Testis (tissue), 2 donors: ENCODE results near the gene EFHD1.

Experiments
- CTCF ChIP-seq, 3 experiments: fragments of 450-650 bp in 2 of 3; fragments of 200-600 bp in 1 of 3; sonication (generic) in 1 of 3; IDR thresholded peaks; one replicate each; pipeline ENCODE4 v1.5.1; 2016 to 2019; ENCODE audit warnings: antibody characterized with exemption in 3 of 3, mild to moderate bottlenecking in 2 of 3, moderate library complexity in 1 of 3
- POLR2A ChIP-seq: fragments of 450-650 bp; IDR thresholded peaks from one replicate; pipeline ENCODE4 v1.6.1; 2017; ENCODE audit warnings: antibody characterized with exemption, mild to moderate bottlenecking, moderate library complexity

DNA sequence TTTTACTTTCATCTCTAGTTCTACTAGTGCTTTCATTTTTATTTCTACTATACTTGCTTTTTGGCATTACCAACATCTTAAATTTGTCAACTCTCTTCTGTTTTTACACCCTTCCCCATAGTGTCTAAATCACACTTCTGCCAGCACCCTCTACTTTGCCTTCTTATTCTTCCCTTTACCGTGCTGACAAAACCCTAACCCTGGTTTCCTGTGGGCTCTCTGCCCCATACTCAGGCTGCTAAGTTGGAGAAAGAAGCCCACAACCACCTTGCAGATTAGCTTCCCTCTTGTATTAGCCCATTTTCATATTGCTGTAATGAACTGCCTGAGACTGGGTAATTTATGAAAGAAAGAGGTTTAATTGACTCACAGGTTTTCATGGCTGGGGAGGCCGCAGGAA lies 88.5 kb downstream of the EFHD1 start:
- TF ChIP-seq CTCF (IDR thresholded peaks at IDR 0.05), result no peak
- no peak for TF ChIP-seq POLR2A
